Measurements from ENCODE around the gene ADD2. TPM values are rescaled to one million over a fixed set of nuclear protein-coding genes. Genes with fewer than 3 reads are reported as not detected.

ADD2 gene
- total RNA-seq, 1 donor from 2014 or later: 6.1 TPM

DNA sequence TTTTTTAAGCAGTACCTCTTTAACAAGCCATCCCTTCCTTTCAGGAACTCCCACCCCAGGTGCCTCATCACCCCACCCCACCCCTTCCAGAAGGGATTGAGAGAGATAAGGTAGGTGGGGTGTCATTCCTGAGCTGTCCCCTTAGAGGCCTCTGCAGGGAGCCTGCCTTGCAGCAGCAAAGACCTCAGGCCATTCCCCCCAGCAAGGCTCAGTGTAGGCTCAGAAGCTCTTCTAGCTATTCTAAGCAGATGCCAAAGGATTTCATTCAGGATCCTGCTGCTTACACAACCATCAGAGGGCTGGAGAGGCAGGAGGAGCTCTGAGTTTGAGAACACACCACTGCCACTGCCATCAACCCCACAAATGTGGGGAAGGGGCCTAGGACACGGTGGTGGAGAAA is 28.3 kb upstream of the ADD2 start:
- Mint-ChIP-seq H3K9me3 (no peaks in the 10 kb centered on the region), H3K36me3 (ENCODE audit: low read depth) (no peaks in the 10 kb centered on the region), H3K27ac (no peak overlapping the region), H3K27me3 (peaks cover 22% of the 10 kb centered on the region), H3K4me1 (peaks cover 3% of the 10 kb centered on the region), H3K4me3 (no peak overlapping the region)
- intact Hi-C loops (cut with micrococcal nuclease): no loop called here
- DNase-seq: no peak

DNA sequence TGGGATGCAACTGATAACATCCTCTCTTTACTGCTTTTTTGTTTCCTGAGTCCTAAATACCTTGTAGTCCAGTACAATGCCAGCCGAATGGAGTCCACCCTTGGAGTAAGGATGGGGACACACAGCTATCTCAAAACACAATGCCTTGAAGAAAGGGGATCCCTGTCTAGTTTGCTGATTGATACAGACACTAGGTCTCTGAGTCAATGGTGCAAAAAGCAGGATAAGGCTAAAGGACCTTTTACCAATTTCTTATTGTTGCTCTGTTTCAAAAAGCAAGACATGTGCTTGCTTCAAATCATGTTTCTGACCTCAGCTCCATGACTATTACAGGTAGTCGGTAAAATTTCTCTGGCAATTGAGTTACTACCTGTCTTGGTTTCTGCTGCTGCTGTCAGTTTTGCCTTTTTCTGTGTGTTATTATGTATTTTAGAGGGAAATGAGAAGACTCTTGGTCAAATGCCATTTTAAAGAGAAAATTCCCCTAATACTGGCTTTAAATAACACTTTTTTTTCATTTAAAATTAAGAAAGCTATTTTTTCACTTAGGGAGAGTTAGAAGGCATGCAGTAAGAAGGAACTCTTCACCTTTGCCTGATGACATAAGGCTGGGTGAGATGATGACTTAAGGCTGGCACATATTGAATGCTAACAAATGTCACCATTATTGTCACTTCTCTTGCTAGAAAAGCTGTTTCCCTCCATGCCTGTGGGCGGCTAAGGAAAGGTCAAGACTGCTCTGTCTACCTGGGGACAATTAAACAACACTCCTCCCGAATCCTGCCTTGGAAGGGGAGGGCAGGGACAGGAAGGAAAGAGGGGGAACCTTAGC is 27.4 kb upstream of the ADD2 start:
- Mint-ChIP-seq H3K9me3 (no peaks in the 10 kb centered on the region), H3K4me3 (no peak overlapping the region), H3K36me3 (ENCODE audit: low read depth) (no peaks in the 10 kb centered on the region), H3K4me1 (peaks cover 3% of the 10 kb centered on the region), H3K27me3 (peaks cover 27% of the 10 kb centered on the region), H3K27ac (no peak overlapping the region)
- no peak for DNase-seq
- intact Hi-C loops (cut with micrococcal nuclease): no loop called here

DNA sequence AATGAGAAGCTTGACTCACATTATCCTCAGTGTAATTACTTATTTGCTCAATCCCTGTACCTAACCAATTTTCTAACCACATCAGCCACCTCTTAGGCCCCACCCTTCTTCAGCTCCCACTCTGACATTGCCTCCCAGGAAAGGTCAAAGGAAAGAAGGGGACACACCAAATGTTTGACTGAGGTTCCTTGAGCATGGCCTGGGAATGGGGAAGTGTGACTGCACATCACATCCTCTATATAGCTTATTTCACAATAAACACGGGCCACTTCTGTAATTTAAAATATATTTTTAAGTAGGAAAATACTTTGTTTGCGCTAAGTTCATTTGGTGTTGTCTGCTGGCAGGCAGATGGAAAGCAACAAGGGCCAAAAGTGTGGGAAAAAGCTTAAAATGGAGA is 25.4 kb upstream of the ADD2 start:
- H3K27me3 Mint-ChIP-seq: peaks cover 36% of the 10 kb centered on the region
- intact Hi-C loops (cut with micrococcal nuclease): no loop called here

DNA sequence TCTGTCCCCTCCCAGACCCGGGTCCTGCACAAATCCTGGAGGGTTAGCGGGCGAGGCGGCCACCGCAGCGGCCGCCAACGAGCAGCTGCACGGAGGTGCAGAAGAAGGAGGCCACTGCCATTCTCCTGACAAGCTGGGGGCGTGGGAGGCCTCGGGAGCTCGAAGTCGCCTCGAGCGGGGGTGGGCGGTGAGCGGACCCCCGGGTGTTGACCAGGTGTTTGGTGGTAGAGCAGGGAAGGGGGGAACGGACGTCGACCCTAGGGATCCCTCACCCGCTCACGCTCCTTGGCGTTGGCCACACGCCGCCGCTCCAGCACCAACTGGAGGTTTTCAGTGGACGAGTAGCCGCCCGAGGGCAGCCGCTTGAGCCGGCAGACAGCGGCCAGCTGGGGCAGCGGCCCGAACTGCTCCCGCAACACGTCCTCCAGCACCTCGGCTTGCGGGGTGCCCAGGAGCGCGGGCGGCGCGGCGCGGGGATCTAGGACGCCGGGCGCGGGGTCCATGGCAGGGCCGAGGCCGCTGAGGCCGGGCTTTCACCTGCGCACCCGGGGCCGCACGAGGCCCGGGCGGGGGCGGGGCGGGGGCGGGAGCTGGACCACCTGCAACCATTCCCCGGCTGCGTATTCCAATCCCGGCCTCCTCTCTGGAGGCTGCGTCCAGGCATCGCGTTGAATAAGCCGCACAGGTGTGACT is 22.3 kb upstream of the ADD2 start, which contains the start of gene FIGLA:
Gene FIGLA, minus strand, starts transcription at position 508 of the 693 bp plus-strand sequence. Its CDS starts 5 bp downstream, at position 503.
- DNase-seq: no peak
- H3K4me3 Mint-ChIP-seq: peak within 1 kb of the TSS; percentile 80
- intact Hi-C loops (cut with micrococcal nuclease): no loop called here
- H3K27ac Mint-ChIP-seq: no peak within 1 kb of the TSS
- H3K27me3 Mint-ChIP-seq: peaks cover 58% of the 10 kb centered on the region
- no peaks in the 10 kb centered on the region for H3K36me3 Mint-ChIP-seq (ENCODE audit: low read depth)
- peaks cover 7% of the 10 kb centered on the region for H3K4me1 Mint-ChIP-seq
- no peaks in the 10 kb centered on the region for H3K9me3 Mint-ChIP-seq

More for the DNA sequence above, 25.4 kb upstream of the ADD2 start:
- H3K36me3 Mint-ChIP-seq (ENCODE audit: low read depth): no peaks in the 10 kb centered on the region
- no peak for DNase-seq
- peaks cover 8% of the 10 kb centered on the region for H3K4me1 Mint-ChIP-seq
- H3K4me3 Mint-ChIP-seq: no peak overlapping the region
- H3K27ac Mint-ChIP-seq: no peak overlapping the region
- H3K9me3 Mint-ChIP-seq: no peaks in the 10 kb centered on the region

DNA sequence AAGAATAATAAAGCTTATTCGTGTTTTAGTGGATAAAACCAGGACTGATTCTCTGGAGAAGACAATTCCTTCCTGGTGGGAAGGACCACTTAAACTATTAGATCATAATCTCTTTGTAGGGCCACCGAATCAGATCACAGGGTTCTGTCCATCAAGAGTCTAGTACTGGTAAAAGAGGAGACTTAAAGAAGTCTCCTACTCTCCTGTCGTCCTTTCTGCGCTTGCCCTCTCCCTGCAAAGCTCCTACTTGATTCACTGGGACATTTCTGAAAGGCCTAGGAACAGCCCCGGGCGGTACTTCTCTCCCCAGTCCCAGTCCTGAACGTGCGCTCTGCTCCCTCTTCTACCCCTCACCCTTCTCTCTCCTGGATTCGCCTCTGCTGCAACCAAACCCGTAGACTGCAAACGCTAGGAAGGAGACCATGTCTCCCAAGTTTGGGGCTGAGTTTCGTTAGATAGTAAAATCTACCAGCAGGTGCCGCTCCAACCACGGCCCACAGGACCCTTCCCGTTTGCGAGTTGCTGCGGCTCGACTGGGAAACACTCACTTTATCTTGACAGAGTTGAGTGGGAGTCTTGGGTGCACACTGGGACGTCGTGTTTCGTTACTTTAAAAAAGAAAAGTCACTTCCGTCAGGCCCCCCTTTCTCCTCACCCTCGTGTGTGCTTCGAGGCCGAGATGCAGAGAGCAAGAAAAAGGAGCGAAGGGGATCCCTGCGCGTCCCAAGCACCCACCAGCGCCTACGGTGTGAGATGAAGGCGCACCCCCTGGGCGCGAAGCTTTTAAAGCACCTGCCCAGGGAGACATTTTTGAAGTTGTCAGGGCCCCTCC is 21.5 kb upstream of the ADD2 start:
- DNase-seq: peak; percentile 90
- Mint-ChIP-seq H3K4me1 (peaks cover 7% of the 10 kb centered on the region), H3K4me3 (peak overlapping the region; percentile 80), H3K9me3 (no peaks in the 10 kb centered on the region), H3K27me3 (peaks cover 60% of the 10 kb centered on the region), H3K27ac (no peak overlapping the region), H3K36me3 (ENCODE audit: low read depth) (no peaks in the 10 kb centered on the region)
- intact Hi-C loops (cut with micrococcal nuclease): loop anchor here (1.0 to 5.0 kb wide), 5 partner anchors 73 to 487 kb away; partner anchors contain the start of gene FAM136A

DNA sequence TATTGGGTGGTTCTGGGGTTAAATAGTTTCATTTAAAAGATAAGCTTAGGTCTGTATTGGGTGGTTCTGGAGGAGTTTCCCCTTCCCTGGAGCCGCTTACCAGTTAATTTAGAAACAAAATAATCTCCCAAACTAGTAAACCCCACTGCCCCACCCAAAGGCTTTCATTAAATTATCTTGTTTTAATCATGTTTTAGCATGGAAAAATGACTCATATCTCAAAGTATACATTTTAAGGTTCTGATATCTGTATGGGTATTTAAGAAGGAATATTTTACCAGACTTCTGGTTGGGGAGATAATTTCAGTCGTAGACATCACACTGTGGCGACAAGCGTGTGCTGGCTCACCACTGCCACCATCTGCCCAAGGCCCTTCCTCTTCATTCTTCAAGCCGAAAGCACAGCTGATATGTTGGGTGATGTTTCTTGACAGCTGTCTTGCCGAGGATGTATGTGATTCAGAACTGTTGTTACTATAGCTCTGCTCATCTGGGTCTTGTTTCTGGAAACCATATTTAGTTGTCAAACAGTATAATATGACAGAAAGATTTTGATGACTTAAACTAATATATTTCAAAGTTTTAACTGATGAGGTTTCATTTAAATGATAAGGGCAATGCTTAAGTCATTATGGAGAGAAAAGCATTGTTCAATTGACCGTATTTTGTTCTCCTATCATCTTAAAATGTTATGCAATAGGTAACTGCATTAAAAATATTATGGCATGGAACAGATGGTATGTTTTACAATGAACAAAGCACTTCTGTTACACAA is 17.3 kb upstream of the ADD2 start:
- peaks cover 33% of the 10 kb centered on the region for H3K27me3 Mint-ChIP-seq
- H3K27ac Mint-ChIP-seq: no peak overlapping the region
- no peaks in the 10 kb centered on the region for H3K36me3 Mint-ChIP-seq (ENCODE audit: low read depth)
- no peak overlapping the region for H3K4me3 Mint-ChIP-seq
- intact Hi-C loops (cut with micrococcal nuclease): loop anchor here (1.0 to 5.0 kb wide), 4 partner anchors 77 to 483 kb away; partner anchors contain the start of gene FAM136A
- H3K4me1 Mint-ChIP-seq: peaks cover 7% of the 10 kb centered on the region
- H3K9me3 Mint-ChIP-seq: no peaks in the 10 kb centered on the region
- DNase-seq: peak; percentile 77

DNA sequence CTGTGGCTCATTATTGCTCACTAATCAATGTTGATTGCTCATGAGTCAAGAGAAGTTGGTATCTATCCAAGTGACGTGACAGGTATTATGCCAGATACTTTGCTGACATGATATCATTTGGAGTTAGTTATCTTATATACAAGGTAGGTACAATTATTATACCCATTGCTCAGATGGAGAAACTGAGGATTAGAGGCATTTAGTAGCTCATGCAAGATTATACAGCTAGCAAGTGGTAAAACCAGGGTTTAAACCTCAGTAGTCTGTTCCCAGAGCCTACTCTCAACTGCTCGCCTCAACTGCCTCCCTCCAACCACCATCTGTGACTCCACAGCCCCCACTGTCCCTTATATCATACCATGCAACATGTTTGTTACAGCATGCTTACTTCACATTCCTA is 16.3 kb upstream of the ADD2 start:
- intact Hi-C loops (cut with micrococcal nuclease): no loop called here
- H3K9me3 Mint-ChIP-seq: no peaks in the 10 kb centered on the region
- no peak overlapping the region for H3K4me3 Mint-ChIP-seq
- H3K36me3 Mint-ChIP-seq (ENCODE audit: low read depth): no peaks in the 10 kb centered on the region
- H3K4me1 Mint-ChIP-seq: peaks cover 2% of the 10 kb centered on the region
- peaks cover 30% of the 10 kb centered on the region for H3K27me3 Mint-ChIP-seq
- no peak overlapping the region for H3K27ac Mint-ChIP-seq
- no peak for DNase-seq

DNA sequence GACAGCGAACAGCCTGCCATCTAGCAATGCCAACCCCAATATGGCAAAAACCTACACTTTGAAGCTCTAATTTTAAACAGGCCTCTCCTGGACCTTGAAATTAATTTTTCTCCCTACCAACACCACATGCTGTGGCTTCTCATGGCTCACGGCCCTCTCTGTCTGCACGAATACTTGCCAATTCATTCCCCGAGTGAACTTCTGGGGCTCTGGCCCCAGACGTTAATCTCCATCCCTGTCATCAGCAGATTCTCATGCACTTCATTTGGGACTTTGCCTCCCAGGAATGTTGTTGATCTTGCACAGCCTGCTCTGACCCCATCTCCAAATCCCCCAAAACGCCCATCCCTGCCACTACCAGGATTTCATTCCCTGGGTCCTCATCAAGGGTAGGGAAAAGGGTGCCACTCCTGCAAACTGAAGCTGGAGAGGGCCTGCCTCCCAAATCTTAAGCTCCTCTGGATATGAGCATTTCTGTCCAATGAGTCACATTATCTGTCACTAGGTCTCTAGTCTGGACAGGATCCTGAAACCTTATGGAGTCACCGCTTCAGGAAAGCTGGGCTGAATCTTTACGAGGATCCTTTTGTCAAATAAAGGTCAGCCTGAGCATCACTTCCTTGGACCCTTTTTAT is 12.0 kb upstream of the ADD2 start:
- Mint-ChIP-seq H3K27me3 (peaks cover 21% of the 10 kb centered on the region), H3K36me3 (ENCODE audit: low read depth) (no peaks in the 10 kb centered on the region), H3K27ac (no peak overlapping the region), H3K9me3 (no peaks in the 10 kb centered on the region), H3K4me1 (no peaks in the 10 kb centered on the region), H3K4me3 (no peak overlapping the region)
- no peak for DNase-seq
- intact Hi-C loops (cut with micrococcal nuclease): no loop called here

DNA sequence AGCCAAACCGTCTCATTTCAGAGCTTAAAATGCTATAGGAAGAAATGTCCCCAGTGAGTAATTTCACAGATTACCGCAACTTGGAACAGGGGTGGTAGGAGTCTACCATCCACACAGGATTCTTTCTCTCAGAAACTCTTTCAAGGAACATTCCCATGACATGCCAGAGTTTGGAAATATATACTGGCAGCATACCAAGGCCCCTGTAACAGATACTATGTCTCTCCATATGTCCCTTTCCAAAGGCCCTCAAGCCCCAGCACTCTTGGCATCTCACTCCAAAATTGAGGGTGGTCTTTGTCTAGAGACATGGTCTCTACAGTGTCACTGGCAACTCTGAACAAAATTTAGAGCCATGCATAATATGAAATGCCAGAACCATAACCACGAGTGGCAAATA is 11.5 kb upstream of the ADD2 start:
- Mint-ChIP-seq H3K36me3 (ENCODE audit: low read depth) (no peaks in the 10 kb centered on the region), H3K4me1 (no peaks in the 10 kb centered on the region), H3K27me3 (peaks cover 27% of the 10 kb centered on the region), H3K9me3 (no peaks in the 10 kb centered on the region), H3K27ac (no peak overlapping the region), H3K4me3 (no peak overlapping the region)
- DNase-seq: no peak
- intact Hi-C loops (cut with micrococcal nuclease): no loop called here

DNA sequence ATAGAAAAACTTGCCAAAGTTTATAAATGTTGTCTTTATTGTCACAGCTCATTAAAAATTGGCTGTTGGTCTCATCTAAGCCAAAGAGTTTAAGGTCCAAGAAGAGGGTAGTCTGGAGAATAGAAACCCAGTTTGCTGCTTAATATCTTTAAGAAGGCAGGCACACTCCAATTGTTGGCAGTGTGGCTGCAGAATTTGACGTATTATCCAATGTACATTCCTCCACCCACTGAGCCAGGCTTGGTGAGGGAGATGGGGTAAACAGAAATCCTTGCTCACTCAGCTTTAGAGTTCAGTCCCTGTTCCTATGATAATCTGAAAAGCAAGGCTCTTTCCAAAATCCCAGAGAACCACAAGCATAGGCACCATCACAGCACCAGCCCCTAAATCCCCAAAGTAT is 10.7 kb upstream of the ADD2 start:
- peaks cover 35% of the 10 kb centered on the region for H3K27me3 Mint-ChIP-seq
- H3K27ac Mint-ChIP-seq: no peak overlapping the region
- no peaks in the 10 kb centered on the region for H3K36me3 Mint-ChIP-seq (ENCODE audit: low read depth)
- H3K9me3 Mint-ChIP-seq: no peaks in the 10 kb centered on the region
- H3K4me1 Mint-ChIP-seq: no peaks in the 10 kb centered on the region
- no peak for DNase-seq
- intact Hi-C loops (cut with micrococcal nuclease): no loop called here
- H3K4me3 Mint-ChIP-seq: no peak overlapping the region

DNA sequence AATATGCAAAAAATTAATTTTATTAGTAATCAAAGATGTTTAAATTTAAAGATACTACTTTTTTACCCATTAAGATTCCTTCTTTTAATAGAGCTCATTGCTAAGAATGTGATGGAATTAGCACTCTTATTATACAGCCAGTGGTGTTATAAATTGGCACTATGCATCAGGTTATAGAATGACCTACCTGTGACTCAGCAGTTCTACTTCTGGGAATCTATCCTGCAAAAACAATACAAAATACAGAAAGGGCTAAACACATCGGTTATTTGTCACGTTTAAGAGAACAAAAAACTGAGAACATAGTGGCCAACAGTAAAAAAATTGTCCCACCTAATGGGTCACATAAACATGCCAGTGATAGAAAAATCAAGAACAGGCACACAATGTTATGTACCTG is 9.4 kb upstream of the ADD2 start:
- Mint-ChIP-seq H3K4me1 (no peaks in the 10 kb centered on the region), H3K27ac (no peak overlapping the region), H3K4me3 (no peak overlapping the region), H3K27me3 (peaks cover 45% of the 10 kb centered on the region), H3K36me3 (ENCODE audit: low read depth) (no peaks in the 10 kb centered on the region), H3K9me3 (no peaks in the 10 kb centered on the region)
- intact Hi-C loops (cut with micrococcal nuclease): no loop called here
- DNase-seq: no peak

DNA sequence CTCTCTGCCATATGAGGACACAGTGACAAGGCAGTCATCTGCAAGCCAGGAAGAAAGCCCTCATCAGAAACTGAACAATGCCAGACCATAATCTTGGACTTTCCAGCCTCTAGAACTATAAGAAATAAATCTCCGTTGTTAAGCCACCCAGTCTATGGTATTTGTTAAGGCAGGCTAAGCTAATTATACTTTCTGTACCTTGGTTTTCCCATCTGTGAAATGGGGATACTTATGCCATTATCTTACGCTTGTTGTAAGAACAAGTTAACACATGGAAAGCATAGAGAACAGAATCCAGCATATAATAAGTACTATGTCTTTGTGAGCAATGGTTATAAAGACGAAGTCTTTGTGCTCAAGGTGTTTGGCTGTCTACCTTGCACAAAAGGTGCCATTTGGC is 8.3 kb upstream of the ADD2 start:
- no peak for DNase-seq
- Mint-ChIP-seq H3K36me3 (ENCODE audit: low read depth) (no peaks in the 10 kb centered on the region), H3K27ac (no peak overlapping the region), H3K4me3 (no peak overlapping the region), H3K27me3 (peaks cover 48% of the 10 kb centered on the region), H3K4me1 (no peaks in the 10 kb centered on the region), H3K9me3 (no peaks in the 10 kb centered on the region)
- intact Hi-C loops (cut with micrococcal nuclease): no loop called here

DNA sequence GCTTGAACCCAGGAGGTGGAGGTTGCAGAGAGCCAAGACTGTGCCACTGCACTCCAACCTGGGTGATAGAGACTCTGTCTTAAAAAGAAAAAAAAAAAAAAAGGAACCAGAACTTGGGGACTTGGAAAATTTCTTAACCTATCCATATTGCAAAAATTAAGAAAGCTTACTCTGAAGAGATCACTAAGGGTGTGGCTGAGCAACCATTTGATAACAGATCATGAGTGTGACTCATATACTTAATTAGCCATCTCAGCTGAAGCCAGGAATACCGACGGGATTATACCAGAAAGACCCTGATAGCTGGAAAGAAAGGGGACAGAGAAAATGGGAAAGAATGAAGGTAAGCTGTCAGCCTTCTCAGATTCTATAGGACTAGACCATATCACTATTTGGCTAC is 7.1 kb upstream of the ADD2 start:
- no peak for DNase-seq
- no peak overlapping the region for H3K27ac Mint-ChIP-seq
- H3K4me1 Mint-ChIP-seq: no peaks in the 10 kb centered on the region

More for the DNA sequence above, 7.1 kb upstream of the ADD2 start:
- intact Hi-C loops (cut with micrococcal nuclease): no loop called here
- no peaks in the 10 kb centered on the region for H3K9me3 Mint-ChIP-seq
- H3K27me3 Mint-ChIP-seq: peaks cover 50% of the 10 kb centered on the region
- no peaks in the 10 kb centered on the region for H3K36me3 Mint-ChIP-seq (ENCODE audit: low read depth)
- no peak overlapping the region for H3K4me3 Mint-ChIP-seq

Data from activated CD4-positive, alpha-beta T cell treated with anti-CD3 and anti-CD28 coated beads, Interleukin-2, amount 10 ng/mL, durations not matched to agents 24 days and 14 days (primary cell).